Measurements from ENCODE around the gene LIF.

LIF gene

GRCh38 chr22:30245985-30246813, at the start of gene LIF:
Gene LIF, minus strand, starts transcription at chr22:30246759. Its CDS starts 64 bp downstream, at chr22:30246695.
- no peak for FAIRE-seq

- no peak for FAIRE-seq
Observed at GRCh38 chr22:30296324-30296723, 49.8 kb upstream of the LIF start.

GRCh38 chr22:30295576-30295975, 49.0 kb upstream of the LIF start:
- FAIRE-seq: no peak

- no peak for FAIRE-seq
Observed at GRCh38 chr22:30294830-30295229, 48.3 kb upstream of the LIF start.

GRCh38 chr22:30294066-30294465, 47.5 kb upstream of the LIF start:
- no peak for FAIRE-seq

- no peak for FAIRE-seq
Observed at GRCh38 chr22:30293026-30293425, 46.5 kb upstream of the LIF start.

GRCh38 chr22:30292069-30292970, 45.8 kb upstream of the LIF start:
- no peak for FAIRE-seq

- FAIRE-seq: no peak
Observed at GRCh38 chr22:30291058-30291892, 44.7 kb upstream of the LIF start.

- no peak for FAIRE-seq
Observed at GRCh38 chr22:30290342-30291057, 43.9 kb upstream of the LIF start.

GRCh38 chr22:30289980-30290313, 43.4 kb upstream of the LIF start:
- no peak for FAIRE-seq

- FAIRE-seq: no peak
Observed at GRCh38 chr22:30289141-30289979, 42.8 kb upstream of the LIF start, which contains the start of gene CASTOR1. Gene CASTOR1, minus strand, starts transcription at chr22:30289505. Its CDS starts 8 bp downstream, at chr22:30289497.

- no peak for FAIRE-seq
Observed at GRCh38 chr22:30288419-30289140, 42.0 kb upstream of the LIF start.

- no peak for FAIRE-seq
Observed at GRCh38 chr22:30287648-30288418, 41.3 kb upstream of the LIF start.

- FAIRE-seq: no peak
Observed at GRCh38 chr22:30286813-30287647, 40.5 kb upstream of the LIF start.

GRCh38 chr22:30286331-30286730, 39.8 kb upstream of the LIF start:
- FAIRE-seq: no peak

- FAIRE-seq: no peak
Observed at GRCh38 chr22:30285846-30286200, 39.3 kb upstream of the LIF start.

- FAIRE-seq: no peak
Observed at GRCh38 chr22:30285176-30285845, 38.8 kb upstream of the LIF start.

- no peak for FAIRE-seq
Observed at GRCh38 chr22:30284666-30285065, 38.1 kb upstream of the LIF start.
